ENCODE data around the gene RPS4Y2.

Gene RPS4Y2

DNA sequence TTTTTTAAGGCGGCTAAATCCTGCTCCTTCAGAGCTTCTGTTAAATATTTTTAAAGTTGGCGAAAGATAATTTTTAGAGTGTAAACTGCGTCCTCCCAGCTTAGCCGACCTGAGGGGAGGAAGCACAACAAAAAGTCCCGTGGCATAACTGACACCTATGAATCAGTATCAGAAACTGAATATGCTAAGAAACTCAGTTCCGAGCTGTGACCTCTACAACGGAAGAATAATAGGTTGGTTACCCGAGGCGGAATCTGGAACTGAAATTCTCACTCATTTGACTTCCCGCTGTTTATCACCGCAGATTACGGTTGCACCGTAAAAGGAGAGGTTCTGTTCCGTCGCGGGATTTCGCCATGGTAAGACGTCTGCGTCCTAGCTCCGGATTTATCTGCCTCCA is at the start of gene RPS4Y2:
TSS of gene RPS4Y2 (plus strand) at position 301 of the 400 bp plus-strand sequence. CDS start at position 357, 56 bp downstream.
- Mint-ChIP-seq H3K36me3 (no peaks in the 10 kb centered on the region), H3K27ac (no peak within 1 kb of the TSS), H3K9me3 (no peaks in the 10 kb centered on the region), H3K4me3 (no peak within 1 kb of the TSS), H3K4me1 (no peaks in the 10 kb centered on the region)
- no peak for DNase-seq (ENCODE audit: low spot score in 2 of 2)
- no peak for ATAC-seq

DNA sequence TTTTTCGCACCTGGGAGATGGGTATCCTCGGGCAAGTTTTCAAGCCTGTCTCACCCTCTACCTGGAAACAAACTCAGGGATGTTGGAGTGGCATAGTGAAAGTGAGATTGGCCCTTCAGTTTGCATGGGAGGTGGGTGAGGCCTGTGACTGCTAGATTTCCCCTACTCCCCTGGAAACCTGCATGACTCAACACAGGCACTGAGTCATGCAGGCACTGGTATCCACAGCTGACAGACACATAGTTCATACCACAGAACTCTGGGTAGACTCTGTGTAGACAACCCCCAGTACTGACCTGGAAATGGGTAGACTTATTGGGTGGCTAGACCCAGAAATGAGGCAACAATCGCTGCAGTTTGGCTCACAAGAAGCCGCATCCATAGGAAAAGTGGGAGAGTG is 41.5 kb upstream of the RPS4Y2 start:
- H3K36me3 Mint-ChIP-seq = no peaks in the 10 kb centered on the region
- peaks cover 3% of the 10 kb centered on the region for H3K9me3 Mint-ChIP-seq
- H3K4me1 Mint-ChIP-seq = no peaks in the 10 kb centered on the region
- no peak for DNase-seq (ENCODE audit: low spot score in 2 of 2)
- no peak overlapping the region for H3K4me3 Mint-ChIP-seq
- peak; percentile 88 for ATAC-seq
- no peak overlapping the region for H3K27ac Mint-ChIP-seq

DNA sequence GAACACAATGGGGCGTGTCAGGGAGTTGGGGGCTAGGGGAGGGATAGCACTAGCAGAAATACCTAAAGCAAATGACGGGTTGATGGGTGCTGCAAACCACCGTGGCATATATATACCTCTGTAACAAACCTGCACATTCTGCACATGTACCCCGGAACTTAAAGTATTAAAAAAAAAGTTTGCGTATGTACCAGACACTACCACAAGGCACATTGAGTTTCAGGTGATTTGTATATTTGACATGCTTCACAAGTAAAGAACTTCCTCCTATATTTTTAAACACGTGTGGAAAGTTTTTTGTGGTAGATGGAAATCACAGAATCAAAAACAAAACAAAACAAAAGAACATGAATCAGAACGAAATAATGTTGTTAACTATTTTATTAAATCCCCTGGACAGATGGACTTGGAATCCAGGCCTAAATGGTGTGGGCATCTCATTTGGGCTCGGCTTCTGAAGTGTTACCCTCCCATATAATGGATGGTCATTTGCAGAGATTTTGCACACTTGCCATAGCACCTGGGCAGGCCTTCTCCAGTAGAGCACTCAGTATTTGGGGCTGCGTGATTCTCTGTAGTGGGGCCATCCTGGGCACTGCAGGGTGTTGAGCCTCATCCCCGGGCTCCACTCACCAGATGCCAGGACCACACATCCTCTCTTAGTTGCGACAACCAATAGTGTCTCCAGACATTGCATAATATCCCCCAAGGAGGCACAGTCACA is 29.6 kb upstream of the RPS4Y2 start:
- ATAC-seq (no peak), DNase-seq (ENCODE audit: low spot score in 2 of 2) (no peak)
- no peak overlapping the region for H3K27ac Mint-ChIP-seq
- no peaks in the 10 kb centered on the region for H3K9me3 Mint-ChIP-seq
- H3K36me3 Mint-ChIP-seq = no peaks in the 10 kb centered on the region
- no peak overlapping the region for H3K4me3 Mint-ChIP-seq
- H3K4me1 Mint-ChIP-seq = no peaks in the 10 kb centered on the region

DNA sequence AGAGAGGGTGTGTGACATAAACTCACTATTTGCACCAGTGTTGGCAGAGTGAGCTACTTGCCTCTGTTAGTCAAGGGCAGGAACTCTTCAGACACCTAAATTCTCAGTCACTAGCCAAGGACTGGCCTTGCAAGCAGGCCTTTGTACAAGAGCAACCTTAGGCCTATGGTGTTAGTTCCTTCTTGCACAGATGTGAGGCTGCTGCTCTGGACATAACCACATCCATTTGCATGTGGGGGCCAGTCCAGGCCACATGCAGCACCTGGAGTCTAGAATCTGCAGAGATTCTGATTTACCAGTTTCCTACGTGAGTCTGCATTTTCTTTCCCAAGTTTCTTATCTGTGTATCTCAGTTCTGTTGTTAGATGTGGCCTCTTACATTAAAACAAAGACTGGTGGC is 20.7 kb upstream of the RPS4Y2 start:
- ATAC-seq (no peak), DNase-seq (ENCODE audit: low spot score in 2 of 2) (no peak)
- Mint-ChIP-seq H3K9me3 (no peaks in the 10 kb centered on the region), H3K36me3 (no peaks in the 10 kb centered on the region), H3K4me3 (no peak overlapping the region), H3K4me1 (no peaks in the 10 kb centered on the region), H3K27ac (no peak overlapping the region)

DNA sequence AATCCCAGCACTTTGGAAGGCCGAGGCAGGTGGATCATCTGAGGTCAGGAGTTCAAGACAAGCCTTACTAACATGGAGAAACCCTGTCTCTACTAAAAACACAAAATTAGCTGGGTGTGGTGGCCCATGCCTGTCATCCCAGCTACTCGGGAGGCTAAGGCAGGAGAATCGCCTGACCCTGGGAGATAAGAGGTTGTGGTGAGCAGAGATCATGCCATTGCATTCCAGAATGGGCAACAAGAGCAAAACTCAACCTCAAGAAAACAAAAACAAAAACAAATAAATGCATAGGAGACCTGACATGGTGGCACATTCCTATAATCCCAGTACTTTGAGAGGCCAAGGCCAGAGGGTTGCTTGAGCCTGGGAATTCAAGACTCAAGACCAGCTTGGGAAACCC is 16.1 kb upstream of the RPS4Y2 start:
- H3K9me3 Mint-ChIP-seq = no peaks in the 10 kb centered on the region
- DNase-seq (ENCODE audit: low spot score in 2 of 2) = peak in 1 of 2 donors; percentile 12
- no peak for ATAC-seq
- H3K27ac Mint-ChIP-seq = no peak overlapping the region
- H3K36me3 Mint-ChIP-seq = no peaks in the 10 kb centered on the region
- H3K4me3 Mint-ChIP-seq = no peak overlapping the region
- H3K4me1 Mint-ChIP-seq = peaks cover 4% of the 10 kb centered on the region

DNA sequence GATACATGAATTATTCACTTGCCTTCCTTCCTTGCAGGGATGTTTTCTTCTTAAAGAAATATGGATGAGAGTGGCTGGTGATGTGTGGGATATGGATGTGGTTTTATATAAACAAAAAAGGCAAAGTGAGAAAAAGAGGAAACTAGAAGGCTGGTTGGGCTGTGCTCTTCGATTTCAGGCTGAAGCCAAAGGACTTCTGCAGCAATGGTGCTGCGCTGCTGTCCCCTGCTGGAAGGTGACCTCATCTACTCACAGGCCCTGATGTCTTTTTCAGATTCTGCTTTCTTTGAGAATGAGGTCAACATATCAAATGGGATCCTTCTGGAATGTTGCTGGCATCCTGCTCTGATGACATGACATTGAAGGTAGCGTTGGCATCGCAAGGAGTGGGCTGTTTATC is 15.3 kb upstream of the RPS4Y2 start:
- H3K9me3 Mint-ChIP-seq = no peaks in the 10 kb centered on the region
- no peak overlapping the region for H3K27ac Mint-ChIP-seq
- DNase-seq (ENCODE audit: low spot score in 2 of 2) = no peak
- no peak overlapping the region for H3K4me3 Mint-ChIP-seq
- no peak for ATAC-seq
- peaks cover 12% of the 10 kb centered on the region for H3K4me1 Mint-ChIP-seq
- no peaks in the 10 kb centered on the region for H3K36me3 Mint-ChIP-seq

DNA sequence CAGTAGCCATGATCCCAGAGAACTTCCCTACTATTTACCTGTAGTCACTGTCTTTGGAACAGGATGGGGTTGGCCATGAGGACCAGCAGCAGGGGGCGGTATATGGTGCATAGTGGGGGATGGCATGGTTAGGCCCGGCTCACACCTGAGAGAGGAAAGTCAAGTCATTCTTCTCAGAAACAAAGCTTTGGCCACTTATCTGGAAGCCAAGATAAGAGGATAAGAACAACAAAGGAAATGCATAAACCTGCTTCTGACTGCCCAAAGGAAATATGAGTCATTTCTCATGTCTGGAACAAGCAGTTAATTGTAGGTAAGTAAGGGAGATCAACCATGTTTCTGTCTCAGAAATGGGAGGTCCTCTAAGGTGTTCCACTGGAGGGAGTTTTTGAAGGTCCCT is 10.8 kb upstream of the RPS4Y2 start:
- Mint-ChIP-seq H3K9me3 (no peaks in the 10 kb centered on the region), H3K36me3 (no peaks in the 10 kb centered on the region), H3K4me1 (peaks cover 31% of the 10 kb centered on the region), H3K4me3 (no peak overlapping the region), H3K27ac (no peak overlapping the region)
- DNase-seq (ENCODE audit: low spot score in 2 of 2) (peak; percentile 2 to 63), ATAC-seq (peak; percentile 54)

DNA sequence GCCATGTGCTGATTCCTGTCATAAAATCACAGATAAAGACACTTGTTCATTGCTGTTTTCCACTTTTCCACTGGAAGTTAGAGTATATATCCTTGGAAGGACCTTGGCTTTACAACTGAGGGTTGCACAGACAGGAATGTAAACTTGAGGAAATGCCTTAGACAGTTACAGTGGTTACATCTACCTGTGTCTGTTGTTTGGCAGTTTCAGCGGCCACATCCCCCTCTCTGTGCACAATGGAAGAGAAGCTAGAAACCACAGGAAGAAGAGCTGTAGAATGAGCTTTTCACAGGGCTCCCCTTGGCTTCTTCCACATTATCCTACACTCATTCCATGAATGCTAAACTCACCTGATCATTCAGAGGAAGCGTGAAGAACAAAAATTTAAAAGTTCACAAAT is 9.0 kb upstream of the RPS4Y2 start:
- Mint-ChIP-seq H3K4me3 (no peak overlapping the region), H3K4me1 (peaks cover 31% of the 10 kb centered on the region), H3K36me3 (no peaks in the 10 kb centered on the region), H3K27ac (no peak overlapping the region), H3K9me3 (no peaks in the 10 kb centered on the region)
- no peak for DNase-seq (ENCODE audit: low spot score in 2 of 2)
- ATAC-seq = no peak

DNA sequence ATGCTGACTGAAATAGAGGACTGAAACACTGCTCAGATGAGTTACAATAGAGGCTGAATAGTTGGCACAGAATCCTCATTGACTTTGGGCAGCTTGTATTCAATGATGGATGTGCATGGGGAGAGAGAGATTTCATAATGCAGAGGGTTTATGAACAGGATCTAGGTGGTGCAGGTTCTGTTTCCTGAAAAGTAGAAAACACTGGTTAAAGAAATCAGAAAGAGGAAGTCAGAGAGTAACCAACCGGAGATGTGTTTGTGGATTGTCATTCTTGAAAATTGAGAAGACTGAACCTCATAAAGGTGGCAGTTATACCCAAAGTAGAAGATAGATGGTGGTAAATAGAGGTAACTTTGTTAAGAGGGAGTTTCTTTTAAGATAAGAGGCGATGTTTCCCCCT is 8.0 kb downstream of the RPS4Y2 start:
- no peaks in the 10 kb centered on the region for H3K36me3 Mint-ChIP-seq
- no peaks in the 10 kb centered on the region for H3K9me3 Mint-ChIP-seq
- no peak for ATAC-seq
- no peak for DNase-seq (ENCODE audit: low spot score in 2 of 2)
- no peak overlapping the region for H3K4me3 Mint-ChIP-seq
- no peak overlapping the region for H3K27ac Mint-ChIP-seq
- H3K4me1 Mint-ChIP-seq = peaks cover 17% of the 10 kb centered on the region

DNA sequence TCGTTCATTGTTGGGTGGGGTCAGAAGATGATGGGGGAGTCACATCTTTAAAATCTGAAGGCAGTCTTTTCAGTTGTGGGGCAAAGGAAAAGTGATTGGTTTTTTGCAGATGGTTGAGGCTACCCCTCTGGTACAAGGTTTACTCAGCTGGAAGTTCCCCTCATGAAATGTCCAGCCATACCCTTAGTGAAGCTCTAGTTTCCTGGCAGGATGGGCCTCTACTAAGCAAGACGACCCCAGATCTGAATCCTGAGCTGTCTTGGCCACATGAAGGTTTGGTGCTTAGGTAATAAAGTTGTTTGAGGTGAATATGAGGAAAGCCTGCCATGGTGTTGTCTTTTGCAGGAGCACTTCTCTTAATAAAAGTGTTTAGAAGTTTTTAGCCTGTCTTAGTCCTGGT is 9.2 kb downstream of the RPS4Y2 start:
- no peaks in the 10 kb centered on the region for H3K9me3 Mint-ChIP-seq
- H3K4me3 Mint-ChIP-seq = no peak overlapping the region
- H3K27ac Mint-ChIP-seq = no peak overlapping the region
- no peaks in the 10 kb centered on the region for H3K36me3 Mint-ChIP-seq
- H3K4me1 Mint-ChIP-seq = peaks cover 17% of the 10 kb centered on the region
- no peak for ATAC-seq
- DNase-seq (ENCODE audit: low spot score in 2 of 2) = no peak

DNA sequence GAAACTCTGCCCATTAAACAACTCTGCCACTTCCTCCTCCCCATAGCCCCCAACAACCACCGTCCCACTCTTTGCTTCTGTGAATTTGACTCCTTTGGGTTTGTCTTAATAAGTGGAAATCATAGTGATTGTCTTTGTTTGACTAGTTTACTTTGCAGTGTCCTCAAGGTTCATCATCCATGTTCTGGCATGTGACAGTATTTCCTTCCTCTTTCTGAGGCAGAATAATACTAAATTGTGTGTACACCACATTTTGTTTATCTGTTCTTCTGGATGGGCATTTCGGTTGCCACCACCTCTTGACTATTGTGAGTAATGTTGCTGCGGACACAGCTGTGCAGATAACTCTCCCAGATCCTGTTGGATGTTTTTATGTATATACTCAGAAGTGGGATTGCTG is 14.8 kb downstream of the RPS4Y2 start:
- peaks cover 3% of the 10 kb centered on the region for H3K9me3 Mint-ChIP-seq
- ATAC-seq (no peak), DNase-seq (ENCODE audit: low spot score in 2 of 2) (no peak)
- H3K4me3 Mint-ChIP-seq = no peak overlapping the region
- H3K36me3 Mint-ChIP-seq = no peaks in the 10 kb centered on the region
- no peaks in the 10 kb centered on the region for H3K4me1 Mint-ChIP-seq
- no peak overlapping the region for H3K27ac Mint-ChIP-seq

DNA sequence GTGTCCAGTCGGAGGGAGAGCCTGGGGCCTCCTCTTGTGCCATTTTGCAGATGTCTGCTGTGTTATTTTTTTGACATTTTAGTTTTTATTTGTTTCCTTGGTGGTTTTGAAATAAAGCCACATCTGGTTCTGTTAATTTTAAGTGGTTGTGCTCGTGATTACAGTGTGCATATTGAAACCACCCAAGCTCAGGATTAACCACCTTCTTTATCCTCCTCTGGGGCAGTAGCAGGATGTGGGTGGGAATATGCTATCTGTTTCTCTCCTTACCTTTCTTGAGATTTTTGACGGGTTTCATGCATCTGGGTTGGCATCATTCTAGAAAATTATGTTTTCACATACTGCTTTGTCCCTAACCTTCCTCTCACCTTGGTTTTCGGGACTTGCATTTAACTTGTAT is 20.2 kb downstream of the RPS4Y2 start:
- Mint-ChIP-seq H3K27ac (no peak overlapping the region), H3K4me1 (peaks cover 5% of the 10 kb centered on the region), H3K36me3 (no peaks in the 10 kb centered on the region), H3K4me3 (no peak overlapping the region), H3K9me3 (peaks cover 3% of the 10 kb centered on the region)
- DNase-seq (ENCODE audit: low spot score in 2 of 2) (no peak), ATAC-seq (no peak)

DNA sequence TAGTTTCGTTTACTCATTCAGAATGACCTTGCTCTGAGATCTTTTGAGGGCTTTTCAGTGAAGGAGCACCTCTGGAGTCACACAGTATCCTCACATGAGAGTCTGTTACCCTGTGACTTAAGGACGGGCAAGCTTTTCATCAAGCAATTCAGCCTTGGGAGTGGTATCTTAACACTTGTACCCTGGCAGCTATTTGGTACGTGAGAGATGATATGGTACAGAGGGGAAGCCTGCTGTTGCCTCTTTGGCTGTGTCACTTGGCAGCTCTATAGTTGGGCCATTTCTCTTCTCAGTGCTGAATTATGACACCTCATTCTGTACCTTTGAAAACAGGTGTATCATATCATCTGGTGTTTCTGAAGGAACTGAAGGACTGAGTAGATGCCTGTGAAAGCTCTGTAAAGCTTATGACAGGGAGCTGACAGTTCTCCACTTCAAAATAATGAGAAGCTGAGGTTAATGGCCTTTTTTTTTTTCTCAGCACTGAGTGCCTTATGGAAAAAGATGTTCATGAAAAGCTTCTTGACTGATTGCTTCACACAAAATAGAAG is 24.3 kb downstream of the RPS4Y2 start:
- Mint-ChIP-seq H3K4me1 (peaks cover 5% of the 10 kb centered on the region), H3K27ac (no peak overlapping the region), H3K4me3 (no peak overlapping the region), H3K9me3 (no peaks in the 10 kb centered on the region), H3K36me3 (no peaks in the 10 kb centered on the region)
- ATAC-seq (no peak), DNase-seq (ENCODE audit: low spot score in 2 of 2) (no peak)

DNA sequence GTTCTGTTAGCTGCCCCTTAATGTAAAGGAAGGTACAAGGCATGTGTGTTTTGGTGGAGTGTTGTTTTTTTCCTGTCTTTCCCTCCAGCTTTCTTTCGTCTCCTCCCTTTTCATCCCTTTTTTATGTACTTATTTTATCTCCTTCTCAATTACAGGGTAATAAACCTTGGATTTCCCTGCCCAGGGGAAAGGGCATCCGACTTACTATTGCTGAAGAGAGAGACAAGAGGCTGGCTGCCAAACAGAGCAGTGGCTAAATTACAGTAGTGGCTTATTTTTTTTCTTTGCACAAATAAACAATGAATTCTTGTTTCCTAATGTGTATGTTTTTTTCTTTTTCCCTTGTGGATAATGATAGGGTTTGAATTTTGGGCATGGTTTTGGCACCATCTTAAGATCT is 24.9 kb downstream of the RPS4Y2 start:
- ATAC-seq (no peak), DNase-seq (ENCODE audit: low spot score in 2 of 2) (no peak)
- Mint-ChIP-seq H3K4me1 (peaks cover 5% of the 10 kb centered on the region), H3K4me3 (no peak overlapping the region), H3K27ac (no peak overlapping the region), H3K9me3 (no peaks in the 10 kb centered on the region), H3K36me3 (no peaks in the 10 kb centered on the region)

DNA sequence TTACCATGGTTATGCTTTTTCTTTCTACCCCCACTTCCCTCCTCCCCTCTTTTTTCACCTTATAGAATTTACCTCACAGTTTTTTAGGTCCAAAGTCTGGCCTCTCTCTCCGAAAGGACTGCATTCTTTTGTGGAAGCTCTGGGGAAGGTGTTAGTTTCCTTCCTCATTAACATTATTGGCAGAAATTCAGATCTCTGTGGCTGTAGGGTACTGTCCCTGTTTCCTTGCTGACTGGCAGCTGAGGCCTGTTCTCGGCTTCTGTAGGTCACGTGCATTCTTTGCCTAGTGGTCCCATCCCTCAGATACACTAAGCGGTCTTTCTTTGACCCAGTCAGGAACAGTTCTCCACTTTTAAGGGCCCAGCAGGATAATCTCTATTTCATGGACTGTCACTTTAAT is 25.5 kb downstream of the RPS4Y2 start:
- no peaks in the 10 kb centered on the region for H3K9me3 Mint-ChIP-seq
- no peak overlapping the region for H3K4me3 Mint-ChIP-seq
- H3K36me3 Mint-ChIP-seq = no peaks in the 10 kb centered on the region
- ATAC-seq = no peak
- peaks cover 3% of the 10 kb centered on the region for H3K4me1 Mint-ChIP-seq
- no peak for DNase-seq (ENCODE audit: low spot score in 2 of 2)
- no peak overlapping the region for H3K27ac Mint-ChIP-seq

DNA sequence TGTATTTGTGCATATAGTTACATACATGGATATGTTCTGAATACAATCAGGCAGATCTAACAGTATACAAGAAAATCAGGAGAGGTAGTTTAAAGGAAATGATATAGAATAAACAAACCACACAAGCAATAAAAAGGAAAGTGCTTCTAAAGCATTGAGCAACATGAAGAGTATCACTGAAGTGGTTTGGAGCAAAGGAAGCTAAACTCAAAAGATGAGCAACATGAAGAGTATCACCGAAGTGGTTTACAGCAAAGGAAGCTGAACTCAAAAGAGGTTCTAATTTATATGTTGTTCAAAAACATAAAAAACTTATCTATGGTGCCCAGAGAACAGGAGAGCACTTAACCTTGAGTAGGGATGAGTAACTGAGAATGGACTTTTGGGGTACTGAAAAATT is 29.1 kb downstream of the RPS4Y2 start:
- DNase-seq (ENCODE audit: low spot score in 2 of 2) (no peak), ATAC-seq (no peak)
- no peak overlapping the region for H3K4me3 Mint-ChIP-seq
- no peaks in the 10 kb centered on the region for H3K9me3 Mint-ChIP-seq
- H3K27ac Mint-ChIP-seq = no peak overlapping the region
- H3K4me1 Mint-ChIP-seq = peaks cover 6% of the 10 kb centered on the region
- H3K36me3 Mint-ChIP-seq = no peaks in the 10 kb centered on the region

Measured in stimulated activated effector memory CD8-positive, alpha-beta T cell treated with anti-CD3 and anti-CD28 coated beads, Interleukin-12 subunit alpha, Interleukin-12 subunit beta, amount 100 ng/mL, for 72 hours (primary cell).